GM21390 (cell line): ENCODE results near the gene MAPK8IP2.
"Not testable (repeated sequence)": the region's sequence is repeated elsewhere in the genome, so short reads cannot be mapped to it uniquely, and the experiment has no call there.

Experiments used
- ATAC-seq: cut with Tn5 transposase; IDR thresholded peaks from one replicate; pipeline ENCODE4 v1.9.1; 2021; ENCODE audit not compliant: unreplicated experiment

The MAPK8IP2 gene

DNA sequence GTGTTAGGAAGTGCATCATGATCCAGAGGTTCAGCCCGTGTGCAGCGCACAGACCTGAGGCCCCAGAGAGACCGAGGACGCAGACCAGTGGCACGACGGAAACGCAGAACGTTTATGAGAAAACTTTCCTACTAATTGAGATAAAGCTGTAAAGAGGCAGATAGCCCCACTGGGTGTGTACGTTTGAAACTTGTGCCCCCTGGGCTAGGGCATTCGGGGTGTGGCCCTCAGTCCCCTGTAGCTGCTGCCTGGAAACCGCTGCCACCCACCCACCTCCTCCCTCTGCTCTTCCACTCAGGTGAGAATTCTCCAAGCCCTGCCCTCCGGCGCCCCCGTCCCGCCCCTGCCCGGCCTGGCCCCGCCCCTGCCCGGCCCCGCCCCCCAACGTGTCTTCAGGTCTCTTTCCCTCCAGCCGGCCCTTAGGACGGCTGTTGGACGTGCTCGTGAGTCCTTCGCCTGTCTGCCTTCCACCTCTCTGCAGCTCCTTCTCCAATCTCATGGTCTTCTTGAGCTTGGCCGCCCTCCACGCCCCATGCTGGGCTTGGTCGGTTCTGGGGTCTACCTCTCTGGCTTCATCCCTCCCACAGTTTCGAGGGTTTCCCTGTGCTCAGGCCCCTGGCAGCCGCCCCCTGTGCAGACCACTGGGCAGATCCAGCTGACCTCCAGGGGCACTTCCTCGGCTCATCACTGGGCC lies 12.1 kb downstream of the MAPK8IP2 start:
- no peak for ATAC-seq

DNA sequence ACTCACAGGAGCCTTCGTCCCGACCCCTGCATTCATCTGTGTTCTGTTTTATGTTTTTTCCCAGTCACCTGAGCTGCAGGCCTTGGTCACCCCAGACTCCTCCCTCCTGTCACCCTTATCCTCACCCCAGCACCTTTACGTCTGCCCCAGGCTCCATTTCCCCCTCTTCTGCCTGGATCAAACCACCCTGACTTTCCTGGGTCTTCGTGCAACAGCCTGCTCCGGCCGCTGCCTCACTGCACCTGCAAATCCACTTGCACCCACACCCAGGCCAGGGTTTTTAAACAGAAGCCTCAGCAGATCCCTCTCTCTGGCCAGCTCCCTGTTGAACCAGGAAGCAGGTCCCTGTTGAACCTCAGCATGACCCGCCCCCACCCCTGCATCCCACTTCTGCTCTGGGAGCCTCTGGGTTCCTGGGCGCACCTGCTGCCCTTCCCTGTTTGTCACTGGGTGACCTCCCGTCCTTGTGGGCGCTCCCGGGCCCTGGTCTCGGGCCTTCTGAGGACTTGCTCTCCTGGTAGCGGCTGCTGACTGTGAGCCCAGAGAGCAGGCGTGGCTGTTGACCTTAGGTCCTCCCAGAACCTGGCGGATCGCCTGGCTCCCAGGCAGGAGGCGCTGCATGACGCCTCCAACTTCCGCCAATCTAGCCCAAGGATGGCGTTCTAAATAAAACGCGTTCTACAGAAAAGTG lies 12.8 kb downstream of the MAPK8IP2 start:
- no peak for ATAC-seq

DNA sequence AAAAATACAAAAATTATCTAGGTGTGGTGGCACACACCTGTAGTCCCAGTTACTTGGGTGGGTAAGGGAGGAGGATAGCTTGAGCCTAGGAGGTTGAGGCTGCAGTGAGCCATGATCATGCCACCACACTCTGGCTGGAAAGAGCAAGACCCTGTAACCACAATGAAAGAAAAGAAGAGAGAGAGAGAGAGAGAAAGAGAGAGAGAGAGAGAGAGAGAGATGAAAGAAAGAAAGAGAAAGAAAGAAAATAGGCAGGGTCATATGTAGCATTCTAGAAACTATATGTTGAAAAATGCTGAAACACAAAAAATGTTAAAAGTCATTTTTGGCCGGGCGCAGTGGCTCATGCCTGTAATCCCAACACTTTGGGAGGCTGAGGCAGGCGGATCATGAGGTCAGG lies 13.7 kb downstream of the MAPK8IP2 start:
- not testable (repeated sequence) for ATAC-seq

DNA sequence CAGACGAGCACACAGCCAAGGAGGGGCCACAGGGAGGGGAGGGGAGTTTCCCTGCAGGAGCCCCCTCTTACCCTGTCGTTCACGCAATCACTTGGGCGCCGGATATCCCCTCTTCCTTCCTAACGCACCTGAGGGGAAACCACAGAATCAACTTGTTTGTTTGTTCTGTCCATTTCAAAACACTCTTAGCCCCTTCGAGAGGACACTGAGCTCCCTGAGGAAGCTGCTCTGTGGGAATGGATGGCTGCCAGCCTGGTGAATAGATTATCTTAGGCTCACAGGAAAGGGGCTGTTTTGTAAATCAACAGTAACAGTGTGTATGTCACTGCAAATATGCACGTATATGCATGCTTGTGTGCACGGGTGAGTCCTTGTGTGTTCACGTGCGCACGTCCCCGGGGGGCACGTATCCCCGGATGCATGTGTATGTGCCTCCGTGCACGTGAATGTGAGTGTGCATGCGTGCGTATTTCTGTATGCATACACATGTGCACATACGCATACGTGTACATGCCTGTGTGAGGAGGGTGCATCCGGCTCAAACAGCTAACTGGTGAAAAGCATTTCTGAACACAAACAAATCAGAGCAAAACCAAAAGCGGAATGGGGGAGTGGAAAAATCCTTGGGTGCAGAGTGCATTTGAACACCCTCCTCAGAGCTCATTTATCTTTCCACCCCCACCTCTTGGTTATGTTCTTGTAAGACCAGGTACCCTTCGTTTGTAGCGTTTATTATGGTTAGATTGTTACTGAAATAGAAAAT lies 20.2 kb downstream of the MAPK8IP2 start:
- peak; percentile 47 for ATAC-seq

DNA sequence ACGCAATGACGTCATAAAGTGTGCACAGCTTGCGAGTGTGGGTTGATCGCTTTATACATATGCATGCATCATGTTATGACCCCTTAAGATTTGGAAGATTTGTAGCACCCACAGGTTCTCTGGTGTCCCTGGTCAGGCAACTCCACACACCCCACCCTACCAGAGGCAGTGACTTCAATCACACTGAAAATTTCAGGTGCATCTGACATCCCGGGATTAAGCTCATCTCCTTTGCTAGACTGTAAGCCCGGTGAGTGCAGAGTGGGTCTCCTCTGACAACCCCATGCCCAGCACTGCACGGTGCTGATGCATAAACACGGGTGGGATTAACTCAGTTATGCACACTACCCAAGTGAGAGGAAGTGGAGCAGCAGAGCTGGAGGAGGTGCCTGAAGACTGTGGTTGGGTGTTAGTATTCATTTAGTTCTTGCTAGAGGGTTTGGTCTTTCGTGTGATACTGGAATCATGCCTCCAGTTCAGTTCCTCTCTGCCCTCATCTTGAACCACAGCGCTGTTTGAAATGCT lies 20.8 kb downstream of the MAPK8IP2 start:
- peak; percentile 41 for ATAC-seq

DNA sequence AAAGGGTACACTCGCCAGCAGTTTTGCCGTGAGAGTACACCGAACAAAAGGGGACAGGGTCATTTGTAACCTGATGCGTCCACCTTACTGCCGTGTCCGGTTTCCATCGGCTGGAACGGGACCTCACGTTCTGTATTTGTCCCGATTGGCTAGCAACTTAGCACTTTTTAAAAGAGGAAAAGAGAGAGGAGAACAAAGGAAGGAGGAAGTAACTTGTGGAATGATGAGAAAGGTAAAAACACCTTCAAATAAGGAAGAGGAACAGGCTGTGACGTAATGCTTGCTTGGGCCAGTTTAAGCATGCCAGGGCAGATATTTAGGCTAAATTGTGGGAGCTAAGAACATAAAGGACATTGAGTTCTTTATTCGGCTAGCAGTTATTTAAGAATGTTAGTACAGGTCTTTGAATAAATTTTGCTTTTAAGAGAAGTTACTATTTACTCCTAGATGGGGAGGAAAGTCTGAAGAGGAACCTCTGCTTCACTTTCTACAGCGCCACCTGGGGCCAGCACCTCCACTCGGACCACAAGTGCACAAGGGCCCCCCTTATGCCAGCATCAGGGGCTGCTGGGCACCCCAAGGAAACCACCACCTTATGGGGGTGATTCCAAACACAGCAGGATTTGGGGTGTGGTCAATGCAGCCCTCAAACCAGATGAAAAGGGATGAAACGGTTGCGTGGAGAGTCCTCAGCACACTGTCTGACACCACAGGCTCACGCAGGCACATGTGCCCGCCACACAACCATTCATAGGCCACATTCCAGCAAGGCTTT lies 21.5 kb downstream of the MAPK8IP2 start:
- ATAC-seq: no peak

DNA sequence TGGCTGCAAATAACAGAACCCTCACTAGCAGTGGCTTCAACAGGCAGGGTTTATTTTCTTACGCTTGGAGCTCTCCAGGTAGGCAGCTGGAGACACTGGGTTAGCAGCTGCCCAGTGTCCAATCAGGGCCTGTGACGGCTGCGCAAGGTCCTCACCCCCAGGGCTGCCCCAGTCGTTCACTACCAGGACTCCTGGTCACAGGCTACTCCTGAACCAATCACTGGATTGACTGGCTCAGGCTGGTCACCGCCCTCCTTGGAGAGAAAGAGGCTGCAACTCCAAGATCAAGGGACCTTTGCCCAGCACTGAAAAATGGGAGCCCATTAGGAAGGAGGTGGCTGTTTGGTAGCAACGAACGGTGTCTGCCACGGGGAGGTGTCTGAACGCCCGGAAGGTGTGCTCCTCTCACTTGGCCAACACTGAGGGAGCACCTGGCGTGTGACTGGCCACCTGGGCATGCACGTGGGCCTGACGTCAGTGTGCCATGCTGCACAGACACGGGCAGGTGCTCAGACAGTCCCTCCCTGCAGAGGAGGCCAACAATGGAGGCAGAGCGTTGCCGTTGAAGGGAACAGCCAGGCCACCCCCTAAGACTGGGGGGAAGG lies 22.2 kb downstream of the MAPK8IP2 start:
- no peak for ATAC-seq

DNA sequence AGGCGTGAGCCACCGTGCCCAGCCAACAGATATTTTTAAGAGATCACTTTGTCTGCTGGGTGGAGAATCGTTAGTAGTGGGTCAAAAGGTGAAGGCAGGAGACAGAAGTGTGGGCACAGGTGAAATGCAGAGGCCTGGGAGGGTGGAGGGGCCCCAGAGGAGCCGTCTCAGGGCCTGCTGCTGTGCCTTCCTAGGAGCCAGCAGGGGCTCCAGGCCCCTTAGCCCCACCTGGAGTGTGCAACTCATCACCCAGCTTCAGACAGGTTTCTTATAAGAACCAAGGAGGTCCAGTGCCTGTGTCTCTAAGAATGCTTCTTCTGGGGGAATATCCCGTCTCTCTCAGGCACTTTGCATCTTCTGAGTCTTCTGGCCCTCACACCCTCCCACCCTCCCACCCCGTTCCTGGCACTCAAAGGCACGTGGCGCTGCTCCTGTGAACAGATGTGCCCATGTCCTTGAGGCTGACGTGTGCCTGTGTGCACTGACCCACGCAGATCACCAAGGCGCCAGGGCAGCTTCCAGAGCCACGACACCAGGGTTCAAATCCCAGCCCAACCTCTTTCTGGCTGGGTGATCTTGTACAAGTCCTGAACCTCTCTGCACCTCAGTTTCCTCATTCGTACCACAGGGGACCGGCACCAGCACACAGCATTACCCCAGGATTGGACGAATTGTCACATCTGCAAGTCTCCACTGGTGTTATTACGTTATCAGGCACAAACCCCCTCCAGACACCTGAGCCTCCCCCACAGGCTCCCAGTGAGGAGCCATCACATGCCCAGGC lies 23.9 kb downstream of the MAPK8IP2 start:
- ATAC-seq: no peak

DNA sequence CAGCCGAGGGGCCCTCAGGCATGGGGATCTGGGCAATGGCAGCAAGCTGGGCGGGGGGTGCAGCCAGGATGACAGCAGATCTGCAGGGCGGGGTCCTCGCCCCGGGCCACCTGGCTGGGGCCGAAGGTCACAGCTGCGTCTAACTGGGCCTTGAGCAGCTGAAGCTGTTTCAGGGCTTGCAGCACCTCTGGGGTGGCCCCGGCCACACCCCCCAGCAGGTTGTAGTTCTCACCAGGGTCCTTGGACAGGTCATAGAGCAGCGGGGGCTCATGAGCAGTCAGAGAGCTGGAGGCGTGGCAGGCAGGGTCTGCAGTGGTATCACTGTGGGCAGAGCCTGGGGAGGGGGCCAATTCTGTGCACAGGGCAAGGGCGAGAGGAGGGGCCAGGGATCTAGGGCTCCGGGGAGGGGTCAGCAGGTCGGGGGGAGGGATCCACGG lies 24.6 kb downstream of the MAPK8IP2 start:
- no peak for ATAC-seq

DNA sequence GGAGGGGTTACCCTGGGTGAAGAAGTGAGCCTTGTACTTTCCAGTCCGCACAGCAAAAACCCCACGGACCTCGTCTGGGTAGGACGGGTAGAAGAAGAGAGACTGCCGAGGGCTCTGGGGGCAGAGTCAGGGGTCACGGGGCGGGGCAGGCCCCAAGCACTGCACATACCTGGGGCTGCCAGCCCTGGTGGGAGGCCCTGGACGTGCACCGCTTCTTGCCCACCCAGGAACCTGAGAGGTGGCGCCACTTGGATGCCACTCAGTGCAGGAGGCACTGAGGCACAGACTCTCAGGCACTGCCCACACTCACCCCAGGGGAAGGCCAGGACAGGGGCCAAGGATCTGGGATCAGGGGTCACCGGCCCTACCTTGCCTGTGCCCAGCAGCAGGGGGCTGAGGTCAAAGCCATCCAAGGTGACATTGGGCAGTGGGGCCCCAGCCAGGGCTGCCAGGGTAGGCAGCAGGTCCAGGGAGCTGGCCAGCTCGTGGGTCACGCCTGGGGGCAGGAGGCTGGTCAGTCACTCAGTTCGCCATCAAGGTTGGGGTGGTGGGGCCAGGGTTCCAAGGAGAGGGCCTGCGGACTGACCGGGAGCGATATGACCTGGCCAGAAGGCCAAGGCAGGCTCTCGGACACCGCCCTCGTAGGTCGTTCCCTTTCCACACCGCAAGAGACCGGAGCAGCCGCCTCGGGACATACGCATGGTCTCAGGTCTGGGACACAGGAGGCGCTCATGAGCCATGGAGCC lies 25.1 kb downstream of the MAPK8IP2 start:
- no peak for ATAC-seq

DNA sequence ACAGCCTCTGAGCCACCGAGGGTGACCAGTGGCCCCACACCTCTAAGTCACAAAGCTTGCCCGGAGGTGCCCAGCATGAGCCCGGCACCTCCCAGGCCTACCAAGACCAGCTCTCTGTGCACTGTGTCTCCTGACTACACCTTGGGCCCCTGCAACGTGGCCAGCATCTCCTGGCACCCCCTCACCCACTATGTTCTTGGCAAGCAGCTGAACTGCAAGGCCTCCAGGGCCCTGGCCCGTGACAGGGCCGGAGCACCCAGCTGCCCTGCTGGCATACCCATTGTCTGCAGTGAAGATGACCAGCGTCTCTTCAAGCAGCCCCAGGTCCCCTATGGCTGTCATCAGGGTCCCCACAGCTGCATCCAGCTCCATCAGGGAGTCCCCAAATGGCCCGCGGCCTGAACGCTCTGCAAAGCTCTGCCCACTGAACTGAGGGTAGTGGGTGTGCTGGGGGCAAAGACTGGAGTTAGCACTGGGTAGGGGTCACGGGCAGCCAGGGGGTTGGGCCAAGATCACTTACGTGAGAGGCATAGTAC lies 25.8 kb downstream of the MAPK8IP2 start:
- ATAC-seq: no peak

DNA sequence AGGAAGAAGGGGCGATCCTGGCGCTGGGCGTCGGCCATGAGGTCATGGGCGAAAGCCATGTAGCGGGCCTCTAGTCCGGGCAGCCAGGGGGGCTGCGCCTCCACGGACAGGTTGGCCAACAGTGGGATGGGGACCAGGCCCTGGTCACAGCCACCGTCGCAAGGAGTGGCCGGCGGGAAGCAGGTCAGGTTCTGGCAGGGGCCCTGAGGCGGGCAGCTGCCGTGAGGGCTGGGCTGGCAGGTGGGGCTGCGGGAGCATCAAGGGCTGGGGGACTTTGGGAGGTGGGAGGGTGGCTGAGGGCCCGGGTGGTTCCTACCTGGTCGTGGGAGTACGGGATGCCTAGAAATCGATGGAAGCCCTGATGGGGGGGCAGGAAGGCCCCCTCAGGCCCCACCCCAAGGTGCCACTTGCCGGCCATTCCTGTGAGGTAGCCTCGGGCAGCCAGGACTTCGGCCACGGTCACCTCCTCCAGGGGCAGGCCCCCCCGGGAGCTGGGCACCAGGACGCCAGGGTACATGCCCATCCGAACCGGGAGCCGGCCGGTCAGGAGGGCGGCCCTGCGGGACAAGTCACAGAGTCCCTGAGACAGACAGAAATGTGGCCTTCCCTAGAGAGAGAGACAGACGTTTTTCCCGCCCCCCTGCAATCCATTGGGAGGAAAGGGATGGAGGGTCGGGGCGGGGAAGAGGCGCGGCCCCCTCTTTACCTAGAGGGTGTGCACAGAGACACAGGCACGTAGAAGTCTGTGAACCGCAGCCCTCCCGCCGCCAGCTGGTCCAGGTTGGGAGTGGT lies 26.5 kb downstream of the MAPK8IP2 start:
- no peak for ATAC-seq

DNA sequence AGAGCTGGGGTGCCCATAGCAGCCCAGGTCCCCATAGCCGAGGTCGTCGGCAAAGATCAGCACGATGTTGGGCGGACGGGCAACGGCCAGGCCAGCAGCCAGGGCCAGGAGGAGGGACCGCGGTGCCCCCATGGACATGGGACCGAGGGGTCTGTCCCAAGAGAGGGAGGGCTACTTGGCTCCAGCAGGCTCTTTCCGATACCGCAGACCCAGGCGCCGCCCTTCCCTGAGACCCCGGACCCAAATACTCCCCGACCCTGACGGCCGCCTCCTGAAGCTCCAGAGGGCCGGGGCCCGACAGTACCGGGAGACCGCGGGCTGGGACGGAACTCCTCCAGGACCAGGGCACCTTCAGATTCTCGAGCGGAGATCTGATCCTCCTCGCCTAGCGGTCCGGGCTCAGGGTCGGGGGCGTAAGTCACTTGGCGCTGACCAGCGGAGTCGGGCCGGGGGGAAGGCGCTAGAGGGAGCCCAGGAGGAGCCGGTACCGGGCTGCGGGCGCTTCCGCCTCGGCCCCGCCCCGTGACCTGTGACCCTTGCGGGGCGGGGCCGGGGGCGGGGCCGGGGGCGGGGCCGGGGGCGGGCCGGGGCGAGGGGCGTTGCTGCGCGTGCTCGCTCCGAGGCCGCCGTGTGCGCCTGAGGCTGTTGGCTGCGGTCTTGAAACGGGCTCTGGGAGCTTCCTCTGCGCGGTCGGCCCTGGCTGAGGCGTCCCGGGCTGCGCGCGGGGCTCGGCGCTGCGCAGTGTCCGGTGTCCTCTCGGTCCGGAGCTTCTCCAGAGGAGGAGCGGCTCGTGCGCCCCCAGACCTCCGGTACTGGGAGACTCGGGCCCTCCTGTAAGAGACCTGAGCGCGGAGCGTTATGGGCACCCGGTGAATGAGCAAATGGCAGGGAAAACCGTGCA lies 27.3 kb downstream of the MAPK8IP2 start, which contains the start of gene ARSA:
ARSA (minus strand) TSS at position 511 of the 901 bp plus-strand sequence; CDS start at position 138, 373 bp downstream.
- peak; percentile 76 for ATAC-seq

DNA sequence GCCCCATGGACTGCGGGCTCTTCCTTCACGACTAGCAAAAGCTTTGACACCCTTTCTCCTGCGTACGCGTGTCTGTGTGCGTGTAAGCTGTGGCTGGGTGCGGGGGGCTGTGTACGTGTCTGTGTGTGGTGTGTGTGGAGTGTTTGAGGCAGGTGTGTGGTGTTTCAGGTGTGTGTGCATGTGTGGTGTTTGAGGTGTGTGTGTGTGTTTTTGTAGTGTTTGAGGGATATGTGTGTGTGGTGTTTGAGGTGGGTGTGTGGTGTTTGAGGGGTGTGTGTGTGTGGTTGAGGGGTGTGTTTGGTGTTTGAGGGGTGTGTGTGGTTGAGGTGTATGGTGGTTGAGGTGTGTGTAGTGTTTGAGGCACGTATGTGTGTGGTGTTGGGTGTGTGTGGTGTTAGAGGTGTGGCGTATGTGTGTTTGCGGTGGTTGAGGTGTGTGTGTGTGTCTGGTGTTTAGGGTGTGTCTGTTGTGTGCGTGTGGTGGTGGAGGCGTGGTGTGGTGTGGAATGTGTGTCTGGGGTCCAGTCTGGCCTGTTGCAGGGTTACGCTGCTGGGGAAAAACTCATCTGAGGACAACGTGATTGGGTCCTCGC lies 28.0 kb downstream of the MAPK8IP2 start:
- no peak for ATAC-seq

DNA sequence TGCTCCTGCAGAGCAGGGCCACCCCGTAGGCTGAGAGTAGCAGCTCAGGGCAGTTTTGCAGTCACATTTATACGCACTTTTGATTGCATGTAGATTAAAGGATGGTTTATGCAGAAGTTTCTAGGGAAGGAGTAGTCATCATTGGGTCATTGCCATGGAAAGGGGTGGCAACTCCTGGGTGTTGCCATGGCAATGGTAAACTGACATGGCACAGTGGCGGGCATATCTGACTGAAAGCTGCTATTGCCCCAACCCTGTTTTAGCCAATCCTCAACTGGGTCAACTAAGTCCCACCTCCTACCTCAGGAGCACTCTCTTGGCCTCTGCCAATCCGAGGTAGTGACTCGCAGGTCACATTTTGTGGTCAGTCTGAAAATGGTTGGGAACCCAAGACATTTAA lies 29.8 kb downstream of the MAPK8IP2 start:
- ATAC-seq: no peak

DNA sequence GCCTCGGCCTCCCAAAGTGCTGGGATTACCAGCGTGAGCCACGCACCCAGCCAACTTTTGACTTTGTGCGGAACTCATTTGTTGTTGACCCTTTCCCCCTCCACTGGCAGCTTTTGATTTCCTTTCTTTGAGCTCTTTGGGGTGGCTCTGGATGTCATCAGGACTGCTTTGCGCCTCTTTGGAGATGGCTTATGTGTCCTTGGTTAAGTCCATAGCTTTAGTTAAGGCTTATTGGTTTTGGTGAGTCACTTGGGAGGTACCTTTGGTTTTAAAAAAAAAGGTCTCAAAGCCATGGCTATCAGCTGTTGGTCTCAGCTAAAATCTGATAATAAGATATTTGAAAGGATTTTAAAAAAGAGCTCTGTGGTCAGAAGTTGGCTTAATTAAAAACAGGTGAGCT lies 32.5 kb downstream of the MAPK8IP2 start:
- no peak for ATAC-seq
